ENCODE results near the gene INHBA. TPM values are rescaled to one million over a fixed set of nuclear protein-coding genes. Genes with fewer than 3 reads are reported as not detected.

INHBA gene
- total and polyA plus RNA-seq, 7 donors, result 0.05 to 0.49 (median 0.15) TPM

DNA sequence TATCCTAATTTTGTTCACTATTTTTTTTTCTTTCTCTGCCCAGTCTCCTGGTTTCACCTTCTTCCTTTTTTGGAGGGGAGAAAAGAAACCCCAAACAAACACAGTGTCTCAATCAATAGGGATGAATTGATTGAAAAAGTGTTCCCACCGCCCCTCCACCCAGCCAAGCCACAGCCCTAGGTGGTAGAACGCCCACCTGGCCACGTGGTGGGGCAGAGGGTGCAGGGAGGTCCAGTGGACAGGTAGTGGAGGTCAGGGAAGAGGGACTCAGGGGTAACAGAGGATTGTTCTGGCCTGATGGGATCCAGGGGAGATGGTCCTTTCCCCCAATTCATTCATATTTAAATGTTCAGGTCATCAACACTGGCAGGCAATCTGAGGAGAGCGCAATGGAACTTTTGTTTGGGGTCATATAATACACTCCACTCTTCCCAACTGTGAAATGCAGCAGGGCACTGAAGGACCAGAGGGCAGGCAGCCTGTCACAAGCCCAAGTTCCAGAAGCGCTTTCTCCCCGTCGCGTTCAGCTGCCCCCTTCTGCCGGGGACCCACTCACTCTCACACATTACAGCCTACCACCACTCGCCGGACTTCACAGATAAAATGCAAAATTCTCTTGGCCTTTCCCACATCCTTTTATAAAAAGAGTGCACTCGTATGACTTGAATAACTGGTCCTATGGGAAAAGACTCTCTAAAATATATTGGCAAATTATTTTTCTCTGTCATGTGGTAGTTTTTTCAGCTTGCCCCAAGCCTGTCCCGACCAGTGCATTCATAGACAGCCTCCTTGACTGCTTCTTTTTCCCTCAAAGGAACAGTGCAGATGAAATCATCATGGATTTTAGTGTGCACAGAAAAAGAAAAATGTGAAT, 1.6 kb downstream of the INHBA start:
- no peak for DNase-seq
- TF ChIP-seq, protein P1, sequence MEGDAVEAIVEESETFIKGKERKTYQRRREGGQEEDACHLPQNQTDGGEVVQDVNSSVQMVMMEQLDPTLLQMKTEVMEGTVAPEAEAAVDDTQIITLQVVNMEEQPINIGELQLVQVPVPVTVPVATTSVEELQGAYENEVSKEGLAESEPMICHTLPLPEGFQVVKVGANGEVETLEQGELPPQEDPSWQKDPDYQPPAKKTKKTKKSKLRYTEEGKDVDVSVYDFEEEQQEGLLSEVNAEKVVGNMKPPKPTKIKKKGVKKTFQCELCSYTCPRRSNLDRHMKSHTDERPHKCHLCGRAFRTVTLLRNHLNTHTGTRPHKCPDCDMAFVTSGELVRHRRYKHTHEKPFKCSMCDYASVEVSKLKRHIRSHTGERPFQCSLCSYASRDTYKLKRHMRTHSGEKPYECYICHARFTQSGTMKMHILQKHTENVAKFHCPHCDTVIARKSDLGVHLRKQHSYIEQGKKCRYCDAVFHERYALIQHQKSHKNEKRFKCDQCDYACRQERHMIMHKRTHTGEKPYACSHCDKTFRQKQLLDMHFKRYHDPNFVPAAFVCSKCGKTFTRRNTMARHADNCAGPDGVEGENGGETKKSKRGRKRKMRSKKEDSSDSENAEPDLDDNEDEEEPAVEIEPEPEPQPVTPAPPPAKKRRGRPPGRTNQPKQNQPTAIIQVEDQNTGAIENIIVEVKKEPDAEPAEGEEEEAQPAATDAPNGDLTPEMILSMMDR (IDR thresholded peaks at IDR 0.05), result no peak
- Histone ChIP-seq H3K36me3 (ENCODE audit: insufficient read depth in 1 of 2, low read depth in 1 of 2) (no peaks in the 10 kb centered on the region), H3K27me3 (ENCODE audit: insufficient read depth in 3 of 3, low read length in 2 of 3) (peaks cover 0 to 42% (median 6%) of the 10 kb centered on the region in 3 donors), H3K9me3 (no peaks in the 10 kb centered on the region), H3K4me1 (peaks cover 8% of the 10 kb centered on the region), H3K27ac (peak overlapping the region; percentile 16), H3K4me3 (no peak overlapping the region)
- no peak for ATAC-seq
- intact Hi-C loops (cut with DNase I), result no loop called here
- WGBS, 3 donors, result 34 to 39% (median 36%) methylated on average over 13 of the region's 13 CpGs

DNA sequence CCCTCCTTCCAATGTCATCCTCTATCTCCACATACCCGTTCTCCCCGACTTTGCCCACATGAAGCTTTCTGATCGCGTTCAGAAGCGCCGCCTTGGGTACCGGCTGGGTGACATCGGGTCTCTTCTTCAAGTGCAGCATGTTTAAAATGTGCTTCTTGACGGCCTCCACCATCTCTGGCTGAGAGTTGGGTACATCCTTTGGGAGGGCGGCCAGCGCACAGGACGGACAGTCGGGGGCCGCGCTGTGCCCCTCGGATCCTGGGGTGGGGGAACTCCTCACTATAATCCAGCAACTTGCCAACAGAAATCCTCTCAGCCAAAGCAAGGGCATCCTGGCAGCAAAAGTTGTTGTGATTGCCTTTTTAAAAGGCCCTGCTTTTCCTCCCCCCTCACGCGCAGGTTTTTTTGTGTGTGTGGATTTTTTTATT, 2.8 kb downstream of the INHBA start:
- Histone ChIP-seq H3K36me3 (ENCODE audit: insufficient read depth in 1 of 2, low read depth in 1 of 2) (no peaks in the 10 kb centered on the region), H3K27ac (peak overlapping the region; percentile 41), H3K27me3 (ENCODE audit: insufficient read depth in 3 of 3, low read length in 2 of 3) (peaks cover 0 to 44% (median 6%) of the 10 kb centered on the region in 3 donors), H3K4me1 (no peaks in the 10 kb centered on the region), H3K9me3 (no peaks in the 10 kb centered on the region), H3K4me3 (peak overlapping the region; percentile 51)
- ATAC-seq, result no peak
- TF ChIP-seq, protein P1 (IDR thresholded peaks at IDR 0.05), result no peak
- intact Hi-C loops (cut with DNase I), result no loop called here
- WGBS, 3 donors, result 3 to 6% (median 4%) methylated on average over 18 of the region's 18 CpGs
- no peak for DNase-seq

DNA sequence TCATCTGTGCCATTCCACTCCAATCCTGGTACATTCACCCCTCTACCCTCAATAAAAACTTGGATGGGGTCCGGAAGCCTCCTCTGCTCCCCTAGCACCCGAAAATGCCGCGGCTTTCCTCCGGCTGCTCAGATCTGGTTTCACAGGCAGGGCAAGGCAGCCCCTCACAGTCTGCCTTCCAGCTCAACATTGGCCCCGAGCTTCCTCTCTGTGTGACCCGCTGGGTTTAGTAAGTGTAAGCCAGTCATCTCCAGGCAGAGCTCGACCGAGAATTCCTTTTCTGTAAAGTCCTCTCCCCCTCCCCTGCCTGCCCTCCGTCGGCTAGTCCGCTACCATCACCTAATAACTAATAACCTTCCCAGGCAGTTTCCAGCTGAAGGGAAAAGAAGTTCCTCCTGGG, 3.4 kb downstream of the INHBA start:
- Histone ChIP-seq H3K9me3 (no peaks in the 10 kb centered on the region), H3K27ac (peak overlapping the region; percentile 23), H3K4me3 (peak overlapping the region; percentile 51), H3K27me3 (ENCODE audit: insufficient read depth in 3 of 3, low read length in 2 of 3) (peaks cover 0 to 46% (median 6%) of the 10 kb centered on the region in 3 donors), H3K4me1 (no peaks in the 10 kb centered on the region), H3K36me3 (ENCODE audit: insufficient read depth in 1 of 2, low read depth in 1 of 2) (no peaks in the 10 kb centered on the region)
- DNase-seq (no peak), ATAC-seq (peak in 1 of 4 donors; percentile 30)
- 7 to 13% (median 12%) methylated on average over 12 of the region's 12 CpGs for WGBS, 3 donors
- TF ChIP-seq, protein P1 (IDR thresholded peaks at IDR 0.05), result no peak
- intact Hi-C loops (cut with DNase I), result no loop called here

DNA sequence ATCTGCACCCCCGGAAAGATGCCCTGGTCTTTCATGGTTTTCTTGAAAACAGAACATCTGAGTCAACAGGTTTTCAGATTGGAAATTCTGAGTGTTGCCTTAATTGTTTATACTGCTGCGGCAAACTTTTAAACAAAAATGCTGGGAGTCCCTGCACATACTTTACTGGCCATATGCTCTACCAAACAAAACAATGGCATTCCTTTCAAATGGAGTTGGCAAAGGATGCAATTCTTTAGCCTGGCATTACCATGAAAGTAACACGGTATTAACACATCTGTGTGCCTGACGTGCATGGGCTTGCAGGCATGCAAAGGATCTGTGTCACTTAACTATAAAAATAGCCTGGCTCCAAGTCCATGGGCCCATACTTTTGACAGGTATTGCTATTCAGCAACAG, 4.2 kb downstream of the INHBA start:
- ATAC-seq (no peak), DNase-seq (no peak)
- Histone ChIP-seq H3K27ac (no peak overlapping the region), H3K4me1 (no peaks in the 10 kb centered on the region), H3K9me3 (no peaks in the 10 kb centered on the region), H3K27me3 (ENCODE audit: insufficient read depth in 3 of 3, low read length in 2 of 3) (peaks cover 0 to 49% (median 6%) of the 10 kb centered on the region in 3 donors), H3K4me3 (peak overlapping the region; percentile 51), H3K36me3 (ENCODE audit: insufficient read depth in 1 of 2, low read depth in 1 of 2) (no peaks in the 10 kb centered on the region)
- TF ChIP-seq, protein P1 (IDR thresholded peaks at IDR 0.05), result no peak
- 32 to 37% (median 37%) methylated on average over 4 of the region's 4 CpGs for WGBS, 3 donors
- intact Hi-C loops (cut with DNase I), result no loop called here

Measured in psoas muscle (tissue), 8 donors.